HG03139 (cell line): ENCODE measurements around the gene BTBD9.

Experiments
- ATAC-seq: cut with Tn5 transposase; IDR thresholded peaks from one replicate; pipeline ENCODE4 v1.9.1; 2021; ENCODE audit not compliant: unreplicated experiment

The BTBD9 gene

GRCh38 chr6:38169221-38169976 lies 470.3 kb downstream of the BTBD9 start:
- ATAC-seq, result no peak

DNA sequence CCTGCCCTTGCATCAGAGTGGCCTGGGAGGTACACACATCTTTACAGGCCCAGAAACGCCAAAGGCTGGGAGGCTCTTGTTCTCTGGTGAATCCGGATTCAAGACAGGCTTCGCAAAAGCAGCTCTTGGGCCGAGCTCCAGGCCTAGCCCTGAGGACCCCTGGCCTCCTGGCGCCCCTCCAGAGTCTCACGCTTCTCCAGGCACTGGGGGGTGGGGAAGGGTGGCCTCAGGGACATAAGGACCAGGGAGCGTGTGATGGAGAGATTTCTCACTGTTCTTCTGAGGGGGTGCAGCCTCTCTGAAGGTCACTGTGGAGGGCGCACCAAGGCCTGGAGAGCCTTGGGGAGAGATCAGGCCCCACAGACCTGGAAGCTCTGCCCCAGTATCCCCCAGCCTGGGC lies 471.0 kb downstream of the BTBD9 start:
- no peak for ATAC-seq

- no peak for ATAC-seq
These were observed 471.6 kb downstream of the BTBD9 start for GRCh38 chr6:38168126-38168525.

DNA sequence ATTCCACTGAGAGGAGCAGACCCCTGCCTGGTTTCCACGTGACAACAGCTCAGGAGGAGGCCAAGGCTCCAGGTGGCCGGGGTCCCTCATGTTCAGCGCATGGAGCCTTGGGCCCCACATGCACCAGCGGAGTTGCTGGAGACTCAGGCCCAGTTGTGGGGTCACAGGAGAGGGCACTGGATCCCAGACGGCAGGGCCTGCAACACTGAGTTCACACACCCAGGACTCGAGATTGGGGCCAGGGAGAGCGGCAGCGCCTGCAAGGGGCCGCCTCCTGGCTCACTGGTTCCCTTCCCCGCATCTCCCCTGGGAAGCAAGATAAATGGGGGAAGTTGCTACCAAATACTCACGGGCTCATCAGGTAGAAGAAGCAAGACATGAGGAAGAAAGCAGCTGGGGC lies 472.1 kb downstream of the BTBD9 start:
- no peak for ATAC-seq

DNA sequence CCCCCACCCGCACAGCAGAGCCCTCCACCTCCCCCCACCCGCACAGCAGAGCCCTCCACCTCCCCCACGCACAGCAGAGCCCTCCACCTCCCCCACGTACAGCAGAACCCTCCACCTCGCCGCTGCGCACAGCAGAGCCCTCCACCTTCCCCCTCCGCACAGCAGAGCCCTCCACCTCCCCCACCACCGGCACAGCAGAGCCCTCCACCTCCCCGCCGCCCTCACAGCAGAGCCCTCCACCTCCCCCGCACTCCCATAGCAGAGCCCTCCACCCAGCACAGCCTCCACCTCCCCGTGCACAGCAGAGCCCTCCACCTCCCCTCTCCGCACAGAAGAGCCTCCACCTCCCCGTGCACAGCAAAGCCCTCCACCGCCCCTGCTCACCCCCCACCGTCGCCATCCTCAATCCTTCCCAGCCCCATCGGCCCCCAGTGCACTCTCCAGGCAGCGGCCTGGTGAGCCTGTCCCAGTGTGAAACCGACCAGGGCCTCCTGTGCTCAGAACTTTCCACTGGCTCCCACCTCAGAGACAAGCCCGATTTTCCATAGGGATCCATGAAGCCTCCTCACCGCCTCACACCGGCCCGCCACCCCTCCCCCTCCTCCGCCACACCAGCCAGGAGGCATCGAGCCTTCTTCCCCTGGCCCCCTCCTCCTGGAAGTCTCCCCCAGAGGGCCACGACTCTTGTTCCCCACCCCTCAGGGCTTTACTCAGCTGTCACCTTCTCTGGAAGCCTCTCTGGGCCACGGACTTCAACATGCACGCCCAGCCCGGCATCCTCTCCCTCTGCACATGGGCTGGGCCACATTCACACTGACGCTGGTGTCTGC lies 473.1 kb downstream of the BTBD9 start:
- ATAC-seq, result no peak

- ATAC-seq, result no peak
These were observed 475.0 kb downstream of the BTBD9 start for GRCh38 chr6:38164671-38165108.

GRCh38 chr6:38164131-38164481 lies 475.6 kb downstream of the BTBD9 start:
- no peak for ATAC-seq

- no peak for ATAC-seq
These were observed 476.3 kb downstream of the BTBD9 start for GRCh38 chr6:38163186-38164130.

GRCh38 chr6:38162493-38163185 lies 477.1 kb downstream of the BTBD9 start:
- no peak for ATAC-seq

GRCh38 chr6:38161754-38162492 lies 477.8 kb downstream of the BTBD9 start:
- no peak for ATAC-seq

DNA sequence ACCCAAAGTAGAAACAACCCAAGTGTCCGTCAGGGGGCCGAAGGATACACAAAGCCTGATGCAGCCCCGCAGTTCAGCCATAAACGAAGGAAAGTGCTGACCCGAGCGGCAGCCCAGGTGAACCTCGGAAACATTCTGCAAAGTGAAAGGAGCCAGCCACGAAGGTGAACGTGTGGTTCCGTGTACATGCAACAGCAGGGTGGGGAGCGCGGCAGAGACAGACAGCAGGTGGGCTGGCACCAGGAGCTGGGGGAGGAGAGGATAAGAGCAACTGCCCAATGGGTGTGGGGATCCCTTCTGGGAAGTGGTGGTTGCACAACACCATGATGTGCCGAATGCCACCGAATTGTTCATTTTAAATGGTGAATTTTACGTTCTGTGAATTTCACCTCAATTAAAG lies 478.4 kb downstream of the BTBD9 start:
- ATAC-seq, result no peak

GRCh38 chr6:38160831-38161230 lies 478.9 kb downstream of the BTBD9 start:
- ATAC-seq, result no peak

DNA sequence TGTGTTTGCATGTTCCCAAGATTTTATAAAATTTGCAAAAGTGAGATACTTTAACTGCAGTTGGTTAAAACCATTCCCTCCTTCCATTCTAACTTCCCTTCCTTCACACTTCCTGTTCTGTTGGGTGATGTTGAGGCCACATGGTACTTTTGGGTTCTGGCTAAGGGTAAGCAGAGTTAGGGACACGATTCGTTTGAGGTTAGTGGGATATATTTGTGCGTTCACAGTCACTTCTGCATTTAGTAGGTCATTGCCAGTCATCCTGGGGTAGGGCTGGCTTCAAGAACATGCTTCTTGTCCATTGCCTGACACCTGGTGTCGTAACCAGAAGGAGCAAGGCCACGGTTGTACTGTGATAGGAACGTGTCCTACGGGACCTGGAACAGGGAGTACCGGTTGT lies 480.1 kb downstream of the BTBD9 start:
- ATAC-seq, result no peak

- ATAC-seq, result no peak
These were observed 480.9 kb downstream of the BTBD9 start for GRCh38 chr6:38158762-38159350.

DNA sequence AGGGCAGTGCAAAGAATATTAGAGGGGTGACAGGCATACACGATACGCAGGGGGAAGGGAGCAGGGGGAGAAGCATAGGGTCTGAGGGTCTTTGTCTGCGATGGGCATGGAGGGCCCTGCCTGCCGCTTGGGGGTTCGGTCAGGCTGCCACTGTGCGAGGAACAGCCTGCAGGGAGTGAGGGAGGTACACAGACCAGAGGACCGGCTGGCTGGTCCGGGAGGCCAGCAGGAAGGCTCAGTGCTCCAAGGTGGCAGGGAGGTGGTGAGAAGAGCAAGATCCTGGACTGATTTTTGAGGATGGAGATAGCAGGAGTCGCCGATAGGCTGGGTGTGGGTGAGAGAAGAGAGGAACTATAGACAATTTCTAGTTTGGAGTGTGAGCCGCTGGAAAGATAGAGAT lies 481.8 kb downstream of the BTBD9 start:
- no peak for ATAC-seq

DNA sequence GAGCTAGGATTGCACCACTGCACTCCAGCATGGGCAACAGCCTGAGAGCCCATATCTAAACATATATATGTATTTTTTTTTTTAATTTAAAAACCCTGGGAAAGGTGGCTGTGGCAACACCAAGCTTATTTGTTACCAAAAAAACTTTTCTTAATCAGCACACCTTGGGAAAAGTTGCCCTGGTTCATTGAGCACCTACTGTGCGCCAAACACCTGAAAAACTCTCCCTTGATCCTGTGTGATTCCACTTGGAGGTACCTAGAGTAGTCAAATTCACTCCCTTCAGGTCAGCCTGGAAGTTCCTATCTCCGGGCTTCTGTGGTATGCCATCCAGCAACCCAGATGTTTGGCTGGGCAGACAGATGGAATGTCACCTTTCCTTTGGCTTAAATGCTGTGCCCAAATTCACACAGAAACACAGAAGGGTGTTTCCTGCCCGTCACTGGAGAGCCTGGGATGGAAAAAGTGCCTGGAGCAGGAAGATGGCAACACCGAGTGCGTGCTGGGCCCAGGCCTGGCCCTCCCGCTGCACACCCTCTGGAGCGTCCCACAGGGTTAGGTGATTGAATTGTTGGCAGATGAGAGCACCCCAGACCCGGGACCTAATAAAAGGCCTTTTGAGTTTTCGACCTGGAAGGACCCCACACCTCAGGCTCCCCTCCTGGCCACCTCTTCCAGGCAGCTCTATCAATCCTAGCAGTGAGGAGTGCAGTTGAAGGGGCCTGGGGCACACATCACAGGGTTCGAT lies 482.7 kb downstream of the BTBD9 start:
- ATAC-seq, result no peak

- no peak for ATAC-seq
These were observed 484.0 kb downstream of the BTBD9 start for GRCh38 chr6:38155621-38156204.

DNA sequence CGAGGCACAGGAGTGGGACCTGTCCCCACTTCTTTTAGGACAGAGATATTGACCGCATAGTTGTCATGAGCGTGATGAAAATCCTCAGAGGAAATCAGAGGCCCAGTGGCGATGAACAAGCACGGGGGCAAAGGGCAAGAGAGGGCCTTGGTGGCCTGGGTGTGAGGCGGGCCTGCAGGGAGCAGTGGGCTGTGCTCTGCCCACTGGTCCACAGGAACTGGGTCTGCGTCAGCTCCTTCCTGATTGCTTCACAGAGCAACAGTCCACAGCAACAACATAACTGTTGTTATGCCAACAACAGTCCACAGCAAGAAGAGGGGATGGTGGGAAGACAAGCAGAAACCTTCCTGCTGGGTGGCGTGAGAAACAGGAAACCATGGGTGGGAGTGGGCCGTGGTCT lies 484.6 kb downstream of the BTBD9 start:
- ATAC-seq, result no peak

GRCh38 chr6:38154731-38155130 lies 485.0 kb downstream of the BTBD9 start:
- no peak for ATAC-seq
